Measurements from ENCODE around the gene MBNL3.
"Not testable (repeated sequence)": the region's sequence is repeated elsewhere in the genome, so short reads cannot be mapped to it uniquely, and the experiment has no call there.

Gene MBNL3

DNA sequence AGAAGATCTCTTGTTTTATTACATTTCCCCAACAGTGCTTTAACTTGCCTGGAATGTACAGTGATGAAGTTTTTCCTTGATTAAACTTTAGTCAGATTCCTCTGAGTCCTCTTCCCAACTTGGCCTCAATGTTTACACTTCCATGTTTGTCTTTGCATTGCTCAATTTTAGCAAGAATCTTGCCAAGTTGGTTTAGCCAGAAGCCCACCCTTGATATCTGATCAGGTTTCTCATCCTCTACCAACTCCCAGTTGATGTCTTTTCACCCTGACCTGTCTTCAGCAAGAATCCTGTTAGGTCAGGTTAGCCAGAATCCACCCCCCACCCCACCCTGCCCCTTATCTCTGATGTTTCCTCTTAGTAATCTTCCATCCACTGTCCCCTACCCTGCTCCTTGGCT lies 120.9 kb downstream of the MBNL3 start:
- no peak for DNase-seq

DNA sequence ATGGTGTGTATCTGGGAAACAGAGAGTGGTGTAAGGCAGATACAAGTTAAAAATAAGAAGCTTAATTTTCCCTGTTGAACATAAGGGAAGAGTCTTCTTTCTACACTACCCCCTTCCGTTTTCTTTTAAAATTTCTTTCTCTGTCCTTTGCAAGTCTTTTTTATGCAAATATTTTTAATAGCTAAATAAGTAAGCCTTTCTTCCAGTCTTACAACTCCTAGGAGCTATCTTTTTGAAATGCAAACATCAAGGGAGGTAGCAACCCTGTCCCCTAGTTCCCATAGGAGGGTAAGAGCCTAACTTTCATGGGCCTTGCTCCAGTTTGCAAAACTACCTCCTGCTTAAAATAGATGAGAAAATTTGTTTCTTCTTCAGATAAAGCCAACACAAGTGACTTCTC lies 121.5 kb downstream of the MBNL3 start:
- DNase-seq: no peak

DNA sequence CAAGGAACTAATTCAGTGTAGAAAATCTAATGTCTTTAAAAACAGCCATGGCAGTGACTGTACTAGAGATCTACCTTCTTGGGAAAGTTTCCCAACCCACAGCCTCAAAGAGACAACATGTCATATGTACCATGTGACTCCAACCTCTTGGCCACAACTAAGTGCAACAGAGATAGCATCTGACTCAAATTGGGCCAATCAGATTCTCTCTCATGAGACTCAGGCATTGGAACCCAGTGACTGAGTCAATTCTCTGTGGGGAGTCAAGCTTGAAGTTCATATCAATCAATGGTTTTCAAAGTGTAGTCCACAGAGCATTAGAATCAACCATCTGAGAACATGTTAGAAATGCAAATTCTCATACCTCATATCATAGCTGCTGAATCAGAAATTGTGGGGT lies 123.3 kb downstream of the MBNL3 start:
- DNase-seq: no peak

DNA sequence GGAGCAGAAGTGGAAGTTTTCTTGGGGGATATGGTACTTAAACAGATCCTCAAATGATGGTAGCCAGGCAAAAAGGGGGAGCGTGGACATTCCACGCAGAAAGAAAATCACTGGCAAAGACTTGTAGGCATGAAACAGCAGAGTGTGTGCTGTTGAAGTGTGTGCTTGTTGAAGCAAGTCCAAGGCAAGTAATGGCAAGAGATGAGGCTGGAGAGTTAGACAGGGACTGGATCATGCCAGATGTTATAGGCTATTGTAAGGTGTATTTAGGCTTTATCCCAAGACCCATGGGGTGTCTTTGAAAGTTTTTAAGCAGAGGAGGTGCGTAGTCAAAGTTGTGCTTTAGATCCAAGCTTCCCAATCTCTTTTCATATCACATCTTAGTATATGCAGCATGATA lies 124.5 kb downstream of the MBNL3 start:
- DNase-seq: no peak

DNA sequence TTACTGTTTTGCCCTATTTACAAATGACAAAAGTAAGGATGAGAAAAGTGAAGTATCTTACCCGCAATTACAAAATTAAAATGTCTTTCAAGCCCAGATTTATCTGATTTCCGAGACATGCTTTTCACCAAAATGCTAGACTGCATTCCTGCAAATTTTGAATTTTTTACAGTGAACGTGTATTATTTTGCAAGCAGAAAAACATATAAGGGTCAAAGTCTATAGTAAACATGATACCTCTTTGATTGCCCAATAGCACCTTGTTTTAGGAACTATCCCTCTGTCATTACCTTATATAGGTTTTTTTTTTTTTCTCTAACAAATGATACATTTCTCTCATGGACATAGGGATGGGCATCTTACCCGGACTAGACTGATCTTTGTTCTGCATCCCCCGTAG lies 135.4 kb downstream of the MBNL3 start:
- no peak for DNase-seq

DNA sequence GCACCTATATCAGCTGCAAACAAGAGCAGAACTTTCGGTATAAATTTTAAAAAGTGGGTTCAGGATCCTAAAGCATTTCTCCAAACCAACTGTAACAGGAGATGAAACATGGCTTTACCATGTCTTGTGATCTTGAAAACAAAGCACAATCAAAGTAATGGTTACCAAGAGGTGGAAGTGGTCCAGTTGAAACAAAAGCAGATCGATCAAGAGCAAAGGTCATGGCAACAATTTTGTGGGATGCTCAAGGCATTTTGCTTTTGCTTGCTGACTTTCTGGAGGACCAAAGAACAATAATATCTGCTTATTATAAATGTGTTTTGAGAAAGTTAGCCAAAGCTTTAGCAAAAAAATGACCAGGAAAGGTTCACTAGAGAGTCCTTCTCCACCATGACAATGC lies 152.7 kb downstream of the MBNL3 start:
- no peak for DNase-seq

DNA sequence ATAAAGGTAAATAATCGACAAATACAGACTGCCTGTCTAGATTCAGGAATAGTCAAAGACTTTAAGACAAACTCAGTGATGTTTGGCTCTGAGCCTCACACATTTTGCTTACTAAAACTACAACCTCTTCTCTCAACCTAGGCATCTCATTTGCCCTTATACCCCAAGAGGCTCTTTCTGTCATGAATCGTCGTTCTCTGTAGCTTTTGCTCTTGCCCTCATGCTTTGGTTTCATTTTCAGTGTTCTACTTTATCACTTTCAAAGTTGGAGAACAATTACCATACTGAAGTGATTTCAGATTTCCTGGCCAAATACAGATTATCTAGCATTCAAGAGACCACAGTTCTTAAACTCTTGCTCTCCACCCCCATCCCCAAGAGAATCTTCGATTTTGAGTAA lies 155.5 kb downstream of the MBNL3 start:
- no peak for DNase-seq

DNA sequence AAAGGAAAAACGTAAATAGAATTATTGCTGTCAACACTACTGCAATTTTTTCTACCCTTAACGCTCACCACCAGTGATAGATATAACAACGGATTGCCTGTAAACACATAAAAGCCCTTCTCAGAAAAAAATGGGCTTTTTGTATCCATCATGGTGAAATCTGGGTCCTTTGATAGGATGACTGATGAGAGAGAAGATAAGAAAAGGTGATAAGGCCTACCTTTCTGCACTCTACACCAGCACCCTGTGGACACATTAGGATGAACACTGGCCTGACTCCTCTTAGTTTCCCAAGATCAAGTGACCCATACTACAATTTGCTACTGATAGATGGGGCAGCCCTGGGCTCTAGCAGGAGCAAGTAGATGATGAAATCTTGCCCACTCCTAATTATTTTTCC lies 157.3 kb downstream of the MBNL3 start:
- no peak for DNase-seq

DNA sequence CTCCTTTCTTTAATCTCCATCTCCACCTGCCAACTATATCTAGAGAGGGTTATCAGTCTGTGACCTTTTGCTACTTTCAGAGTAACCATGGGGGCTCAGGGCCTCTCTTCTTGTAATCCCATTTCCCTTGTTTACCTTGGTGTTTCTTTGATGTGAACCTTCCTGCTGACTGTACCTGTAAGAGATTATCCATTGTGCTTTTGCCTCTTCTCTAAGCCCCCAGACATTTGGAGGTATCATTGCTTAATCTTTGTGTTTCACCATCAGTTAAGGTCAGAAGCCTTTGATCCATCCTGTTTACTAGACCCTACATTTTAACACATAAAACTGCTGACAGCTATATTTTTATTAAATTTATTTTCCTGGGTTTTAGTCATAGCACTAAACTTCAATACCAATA lies 157.8 kb downstream of the MBNL3 start:
- DNase-seq: no peak

DNA sequence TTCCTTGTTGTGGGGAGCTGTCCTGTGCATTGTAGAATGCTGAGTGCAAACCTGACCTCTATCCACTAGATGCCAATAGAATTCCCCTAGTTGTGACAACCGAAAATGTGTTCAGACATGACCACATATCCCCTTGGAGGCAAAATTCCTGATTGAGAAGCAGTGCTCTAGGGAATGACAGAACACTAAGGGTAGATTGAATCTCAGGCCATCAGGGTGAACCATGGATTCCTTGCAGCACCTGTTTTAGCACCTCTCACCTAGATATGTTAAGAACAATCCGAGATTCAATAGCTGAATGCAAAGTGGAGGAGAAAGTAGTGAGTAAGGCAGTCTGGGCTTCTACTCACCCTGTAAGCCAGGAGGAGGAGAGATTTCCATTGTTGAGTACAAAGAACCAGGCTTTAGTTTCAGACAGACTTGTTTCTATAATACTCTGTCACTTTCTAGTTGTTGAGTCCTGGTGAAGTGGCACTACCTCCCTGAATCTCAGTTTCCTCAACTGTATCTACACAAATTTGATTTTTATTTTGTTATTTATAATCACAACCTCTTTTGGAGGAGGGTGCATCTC lies 158.6 kb downstream of the MBNL3 start:
- DNase-seq: no peak

DNA sequence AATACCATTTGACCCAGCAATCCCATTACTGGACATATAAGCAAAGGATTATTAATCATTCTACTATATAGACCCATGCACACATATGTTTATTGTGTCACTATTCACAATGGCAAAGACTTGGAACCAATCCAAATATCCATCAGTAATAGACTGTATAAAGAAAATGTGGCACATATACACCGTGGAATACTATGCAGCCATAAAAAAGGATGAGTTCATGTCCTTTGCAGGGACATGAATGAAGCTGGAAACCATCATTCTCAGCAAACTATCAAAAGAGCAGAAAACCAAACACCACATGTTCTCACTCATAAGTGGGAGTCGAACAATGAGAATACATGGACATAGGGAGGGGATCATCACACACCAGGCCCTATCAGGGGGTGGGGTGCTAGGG lies 161.9 kb downstream of the MBNL3 start:
- not testable (repeated sequence) for DNase-seq
